Fibroblast of upper back skin (primary cell): ENCODE data around the gene MACROD2.

Experiments used
- DNase-seq: peaks from one replicate; pipeline ENCODE4 v3.0.0-alpha.2; 2013

MACROD2 gene

GRCh38 chr20:14928083-14928482 is 932.8 kb downstream of the MACROD2 start:
- DNase-seq: peak; percentile 57

- no peak for DNase-seq
These were observed 934.1 kb downstream of the MACROD2 start for GRCh38 chr20:14929388-14929787.

GRCh38 chr20:14932040-14932439 is 936.7 kb downstream of the MACROD2 start:
- no peak for DNase-seq

- no peak for DNase-seq
These were observed 940.0 kb downstream of the MACROD2 start for GRCh38 chr20:14935285-14935684.

- DNase-seq: no peak
These were observed 941.7 kb downstream of the MACROD2 start for GRCh38 chr20:14937021-14937420.

- DNase-seq: no peak
These were observed 942.5 kb downstream of the MACROD2 start for GRCh38 chr20:14937846-14938245.

GRCh38 chr20:14947536-14947935 is 952.2 kb downstream of the MACROD2 start:
- DNase-seq: no peak

GRCh38 chr20:14947946-14948345 is 952.6 kb downstream of the MACROD2 start:
- DNase-seq: no peak

- DNase-seq: no peak
These were observed 953.1 kb downstream of the MACROD2 start for GRCh38 chr20:14948416-14948815.

- no peak for DNase-seq
These were observed 955.3 kb downstream of the MACROD2 start for GRCh38 chr20:14950633-14951032.

- DNase-seq: no peak
These were observed 955.8 kb downstream of the MACROD2 start for GRCh38 chr20:14951105-14951504.

- peak; percentile 81 for DNase-seq
These were observed 956.5 kb downstream of the MACROD2 start for GRCh38 chr20:14951707-14952418.

- no peak for DNase-seq
These were observed 958.4 kb downstream of the MACROD2 start for GRCh38 chr20:14953736-14954135.

- peak; percentile 42 for DNase-seq
These were observed 960.1 kb downstream of the MACROD2 start for GRCh38 chr20:14955399-14955798.

- DNase-seq: no peak
These were observed 960.7 kb downstream of the MACROD2 start for GRCh38 chr20:14956026-14956425.

GRCh38 chr20:14956538-14956937 is 961.2 kb downstream of the MACROD2 start:
- DNase-seq: no peak

- DNase-seq: no peak
These were observed 962.1 kb downstream of the MACROD2 start for GRCh38 chr20:14957402-14957801.

- DNase-seq: no peak
These were observed 963.3 kb downstream of the MACROD2 start for GRCh38 chr20:14958626-14959025.

GRCh38 chr20:14959506-14960475 is 964.5 kb downstream of the MACROD2 start:
- peak; percentile 45 for DNase-seq

- DNase-seq: no peak
These were observed 965.5 kb downstream of the MACROD2 start for GRCh38 chr20:14960831-14961230.

- DNase-seq: peak; percentile 60
These were observed 967.9 kb downstream of the MACROD2 start for GRCh38 chr20:14963262-14963663.

- DNase-seq: no peak
These were observed 970.9 kb downstream of the MACROD2 start for GRCh38 chr20:14966203-14966602.

GRCh38 chr20:14966808-14967207 is 971.5 kb downstream of the MACROD2 start:
- no peak for DNase-seq

GRCh38 chr20:14972256-14972655 is 976.9 kb downstream of the MACROD2 start:
- DNase-seq: no peak
